GM19351 (cell line): ENCODE results near the gene GGACT.

Experiments used
- ATAC-seq: cut with Tn5 transposase; IDR thresholded peaks from one replicate; pipeline ENCODE4 v1.9.1; 2021; ENCODE audit warnings: mild to moderate bottlenecking, moderate library complexity; ENCODE audit not compliant: unreplicated experiment

Gene GGACT

GRCh38 chr13:100517728-100518127 lies 70.9 kb downstream of the GGACT start:
- ATAC-seq: no peak

GRCh38 chr13:100517135-100517534 lies 71.5 kb downstream of the GGACT start:
- ATAC-seq: no peak

- no peak for ATAC-seq
Measured at GRCh38 chr13:100515410-100515800, 73.2 kb downstream of the GGACT start.

GRCh38 chr13:100514788-100515409 lies 73.7 kb downstream of the GGACT start:
- ATAC-seq: peak; percentile 94

- no peak for ATAC-seq
Measured at GRCh38 chr13:100513987-100514670, 74.5 kb downstream of the GGACT start.

GRCh38 chr13:100513171-100513570 lies 75.4 kb downstream of the GGACT start:
- ATAC-seq: no peak

GRCh38 chr13:100512422-100512821 lies 76.2 kb downstream of the GGACT start:
- ATAC-seq: no peak

- ATAC-seq: no peak
Measured at GRCh38 chr13:100511466-100511865, 77.1 kb downstream of the GGACT start.

- no peak for ATAC-seq
Measured at GRCh38 chr13:100510208-100510957, 78.2 kb downstream of the GGACT start.

- no peak for ATAC-seq
Measured at GRCh38 chr13:100508996-100509395, 79.6 kb downstream of the GGACT start.

GRCh38 chr13:100508455-100508854 lies 80.1 kb downstream of the GGACT start:
- no peak for ATAC-seq

GRCh38 chr13:100506600-100507422 lies 81.8 kb downstream of the GGACT start:
- ATAC-seq: peak; percentile 47

GRCh38 chr13:100506154-100506553 lies 82.4 kb downstream of the GGACT start:
- ATAC-seq: peak; percentile 83

GRCh38 chr13:100503622-100504021 lies 85.0 kb downstream of the GGACT start:
- no peak for ATAC-seq

GRCh38 chr13:100502446-100502845 lies 86.1 kb downstream of the GGACT start:
- ATAC-seq: no peak

GRCh38 chr13:100497389-100497788 lies 91.2 kb downstream of the GGACT start:
- ATAC-seq: no peak

- ATAC-seq: no peak
Measured at GRCh38 chr13:100495455-100495854, 93.1 kb downstream of the GGACT start.

GRCh38 chr13:100493418-100493817 lies 95.2 kb downstream of the GGACT start:
- no peak for ATAC-seq

- ATAC-seq: no peak
Measured at GRCh38 chr13:100491164-100491842, 97.3 kb downstream of the GGACT start.

- no peak for ATAC-seq
Measured at GRCh38 chr13:100490692-100491091, 97.9 kb downstream of the GGACT start.

- ATAC-seq: no peak
Measured at GRCh38 chr13:100485265-100485664, 103.3 kb downstream of the GGACT start.
